Measurements from ENCODE around the gene MDFIC2.

The MDFIC2 gene

DNA sequence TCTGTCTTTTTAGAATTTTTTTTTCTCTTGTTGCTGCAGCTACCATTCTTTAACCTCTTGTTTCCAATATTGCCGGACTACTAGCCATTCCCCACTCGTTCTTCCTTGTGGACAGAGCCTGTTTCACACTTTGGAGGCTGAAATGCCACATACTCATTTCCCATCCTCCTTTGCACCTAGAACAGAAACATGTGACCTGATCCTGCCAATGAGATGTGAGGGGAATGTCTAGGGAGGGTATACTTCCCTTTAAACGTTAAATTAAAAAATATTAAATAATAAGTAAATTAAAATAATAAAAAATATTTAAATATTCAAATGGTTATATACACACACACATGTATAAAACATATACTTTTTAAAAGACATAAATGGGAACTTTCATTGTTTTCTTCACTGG lies 20.6 kb upstream of the MDFIC2 start:
- H3K4me3 ChIP-seq (ENCODE audit: low read length), result no peak overlapping the region
- no peak for DNase-seq (ENCODE audit: low read depth)
- TF ChIP-seq, protein P1, sequence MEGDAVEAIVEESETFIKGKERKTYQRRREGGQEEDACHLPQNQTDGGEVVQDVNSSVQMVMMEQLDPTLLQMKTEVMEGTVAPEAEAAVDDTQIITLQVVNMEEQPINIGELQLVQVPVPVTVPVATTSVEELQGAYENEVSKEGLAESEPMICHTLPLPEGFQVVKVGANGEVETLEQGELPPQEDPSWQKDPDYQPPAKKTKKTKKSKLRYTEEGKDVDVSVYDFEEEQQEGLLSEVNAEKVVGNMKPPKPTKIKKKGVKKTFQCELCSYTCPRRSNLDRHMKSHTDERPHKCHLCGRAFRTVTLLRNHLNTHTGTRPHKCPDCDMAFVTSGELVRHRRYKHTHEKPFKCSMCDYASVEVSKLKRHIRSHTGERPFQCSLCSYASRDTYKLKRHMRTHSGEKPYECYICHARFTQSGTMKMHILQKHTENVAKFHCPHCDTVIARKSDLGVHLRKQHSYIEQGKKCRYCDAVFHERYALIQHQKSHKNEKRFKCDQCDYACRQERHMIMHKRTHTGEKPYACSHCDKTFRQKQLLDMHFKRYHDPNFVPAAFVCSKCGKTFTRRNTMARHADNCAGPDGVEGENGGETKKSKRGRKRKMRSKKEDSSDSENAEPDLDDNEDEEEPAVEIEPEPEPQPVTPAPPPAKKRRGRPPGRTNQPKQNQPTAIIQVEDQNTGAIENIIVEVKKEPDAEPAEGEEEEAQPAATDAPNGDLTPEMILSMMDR (IDR thresholded peaks at IDR 0.05; ENCODE audit: insufficient read depth, low read depth, low read length, missing control alignments), result no peak

DNA sequence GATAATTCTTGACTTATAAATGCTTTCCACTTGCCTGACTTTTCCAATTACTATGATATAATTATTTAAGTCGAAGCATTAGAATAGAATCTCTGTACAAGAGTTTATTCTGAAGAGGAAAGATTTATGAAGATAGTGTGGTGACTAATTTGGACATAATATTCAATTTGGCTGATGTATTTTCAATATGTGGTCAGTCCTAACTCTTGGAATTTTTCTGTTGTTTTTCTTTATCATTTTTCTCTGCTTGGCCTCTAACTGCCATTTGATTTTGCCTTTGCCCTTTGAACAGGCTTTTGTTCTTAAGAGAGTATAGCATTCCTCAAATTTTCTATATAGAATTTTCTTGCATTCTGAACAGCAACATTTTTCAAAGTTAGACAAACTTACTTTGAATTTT lies 2.6 kb upstream of the MDFIC2 start:
- no peak overlapping the region for H3K4me3 ChIP-seq (ENCODE audit: low read length)
- DNase-seq (ENCODE audit: low read depth), result no peak
- TF ChIP-seq, protein P1 (IDR thresholded peaks at IDR 0.05; ENCODE audit: insufficient read depth, low read depth, low read length, missing control alignments), result no peak

DNA sequence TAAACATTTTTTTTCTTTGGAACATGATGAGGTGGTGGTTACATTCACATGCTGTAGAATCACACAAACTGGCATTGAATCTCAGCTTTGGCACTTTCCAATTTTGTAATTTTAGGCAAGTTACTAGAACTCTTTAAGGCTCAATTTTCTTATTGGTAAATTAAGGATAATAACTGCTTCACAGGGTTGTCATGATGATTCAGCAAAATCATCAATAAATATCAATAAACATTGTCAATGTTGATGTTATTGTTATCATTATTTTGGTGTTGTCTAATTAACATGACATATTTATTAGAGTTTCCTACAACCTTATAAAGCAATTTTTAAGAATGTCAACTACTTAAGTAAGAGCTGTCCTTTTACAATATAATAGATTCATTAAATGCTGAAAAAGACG lies 1.6 kb downstream of the MDFIC2 start:
- H3K4me3 ChIP-seq (ENCODE audit: low read length), result no peak overlapping the region
- DNase-seq (ENCODE audit: low read depth), result peak; percentile 2
- TF ChIP-seq, protein P1 (IDR thresholded peaks at IDR 0.05; ENCODE audit: insufficient read depth, low read depth, low read length, missing control alignments), result no peak

DNA sequence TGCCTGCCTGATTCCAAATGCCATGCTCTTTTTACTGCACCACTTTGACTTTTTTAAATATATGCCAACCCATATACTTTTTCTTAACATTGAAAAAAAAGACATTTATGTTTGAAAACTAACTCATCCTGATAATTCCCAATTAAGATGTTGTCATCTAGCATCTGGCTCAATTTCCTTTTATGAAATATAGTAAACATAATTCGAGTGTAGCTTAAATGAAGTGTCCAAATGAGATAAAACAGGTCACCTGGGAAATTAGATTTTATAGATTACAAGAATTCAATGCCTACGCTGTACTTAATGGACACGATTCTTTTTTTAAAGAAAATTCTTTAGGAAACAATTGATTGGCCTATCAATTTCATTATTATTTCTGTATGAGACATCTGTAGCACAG lies 2.8 kb downstream of the MDFIC2 start:
- TF ChIP-seq, protein P1 (IDR thresholded peaks at IDR 0.05; ENCODE audit: insufficient read depth, low read depth, low read length, missing control alignments), result no peak
- no peak for DNase-seq (ENCODE audit: low read depth)
- H3K4me3 ChIP-seq (ENCODE audit: low read length), result no peak overlapping the region

DNA sequence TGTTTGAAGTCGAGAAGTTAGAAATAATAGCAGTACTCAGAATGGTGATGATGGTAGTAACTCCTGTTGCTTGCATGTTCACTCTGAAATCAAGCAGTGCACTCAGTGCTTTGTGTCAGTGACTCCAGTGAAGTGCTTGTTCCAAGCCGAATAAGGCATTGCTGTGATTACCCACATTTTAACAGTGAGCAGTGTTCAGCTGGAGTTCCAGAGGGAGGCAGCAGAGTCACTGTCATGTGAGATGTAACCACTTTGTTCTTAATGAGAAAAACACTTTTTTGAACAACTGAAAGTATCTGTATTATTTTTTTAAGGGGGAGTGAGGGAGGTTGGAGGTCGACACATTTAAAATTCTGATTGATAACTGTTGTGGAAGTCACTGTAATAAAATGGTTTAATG lies 3.7 kb downstream of the MDFIC2 start:
- peak; percentile 13 for DNase-seq (ENCODE audit: low read depth)
- no peak overlapping the region for H3K4me3 ChIP-seq (ENCODE audit: low read length)
- TF ChIP-seq, protein P1 (IDR thresholded peaks at IDR 0.05; ENCODE audit: insufficient read depth, low read depth, low read length, missing control alignments), result peak; percentile 34

DNA sequence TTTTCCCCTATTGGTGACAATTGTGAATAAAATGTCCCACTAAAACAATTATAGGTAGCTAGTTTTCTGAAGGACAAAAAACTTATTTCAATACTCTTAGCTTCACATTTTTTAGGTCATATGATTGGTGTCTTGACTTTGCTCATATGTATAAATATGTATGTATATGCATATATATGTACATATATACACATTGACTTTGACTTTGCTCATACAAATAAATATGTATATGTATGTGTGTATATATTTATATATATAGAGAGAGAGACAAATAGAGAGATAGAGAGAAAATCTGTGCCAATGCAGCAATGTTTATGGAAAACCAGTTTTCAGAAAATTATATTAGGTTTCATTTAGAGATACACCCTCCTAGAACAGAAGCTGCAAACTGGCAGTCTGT lies 5.7 kb downstream of the MDFIC2 start:
- no peak for DNase-seq (ENCODE audit: low read depth)
- H3K4me3 ChIP-seq (ENCODE audit: low read length), result no peak overlapping the region
- TF ChIP-seq, protein P1 (IDR thresholded peaks at IDR 0.05; ENCODE audit: insufficient read depth, low read depth, low read length, missing control alignments), result no peak

DNA sequence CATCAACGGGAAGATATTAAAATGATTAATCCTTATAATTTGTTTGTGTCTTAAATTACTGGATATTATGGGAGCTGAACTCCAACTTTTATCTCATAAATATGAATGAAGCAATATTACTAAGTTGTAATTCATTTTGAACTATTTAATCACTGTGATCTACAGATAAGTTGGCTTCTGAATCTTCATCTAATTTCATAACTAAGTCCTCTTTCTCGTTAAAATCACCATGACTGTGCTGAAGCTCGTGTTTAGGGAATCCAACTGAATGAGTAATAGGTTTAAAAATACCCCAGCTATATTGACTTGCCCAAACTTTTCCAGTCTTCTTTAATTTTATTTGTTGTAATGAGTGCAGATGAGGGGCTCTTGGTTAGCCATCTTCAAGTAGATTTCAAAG lies 14.1 kb downstream of the MDFIC2 start:
- TF ChIP-seq, protein P1 (IDR thresholded peaks at IDR 0.05; ENCODE audit: insufficient read depth, low read depth, low read length, missing control alignments), result no peak
- no peak for DNase-seq (ENCODE audit: low read depth)

More for the DNA sequence above, 14.1 kb downstream of the MDFIC2 start:
- no peak overlapping the region for H3K4me3 ChIP-seq (ENCODE audit: low read length)

Measured in epithelial cell of esophagus (primary cell).